GM21423 (cell line): Measurements from ENCODE around the gene PGM2L1.

Experiments
- ATAC-seq: cut with Tn5 transposase; IDR thresholded peaks from one replicate; pipeline ENCODE4 v1.9.1; 2021; ENCODE audit warnings: mild to moderate bottlenecking, moderate library complexity; ENCODE audit not compliant: unreplicated experiment

The PGM2L1 gene

GRCh38 chr11:74307434-74307833 lies 90.8 kb downstream of the PGM2L1 start:
- ATAC-seq, result no peak

GRCh38 chr11:74306435-74307175 lies 91.6 kb downstream of the PGM2L1 start:
- no peak for ATAC-seq

- no peak for ATAC-seq
Measured at GRCh38 chr11:74299015-74299414, 99.2 kb downstream of the PGM2L1 start.

GRCh38 chr11:74297484-74297883 lies 100.7 kb downstream of the PGM2L1 start:
- ATAC-seq, result no peak

GRCh38 chr11:74288911-74289310 lies 109.3 kb downstream of the PGM2L1 start:
- no peak for ATAC-seq

DNA sequence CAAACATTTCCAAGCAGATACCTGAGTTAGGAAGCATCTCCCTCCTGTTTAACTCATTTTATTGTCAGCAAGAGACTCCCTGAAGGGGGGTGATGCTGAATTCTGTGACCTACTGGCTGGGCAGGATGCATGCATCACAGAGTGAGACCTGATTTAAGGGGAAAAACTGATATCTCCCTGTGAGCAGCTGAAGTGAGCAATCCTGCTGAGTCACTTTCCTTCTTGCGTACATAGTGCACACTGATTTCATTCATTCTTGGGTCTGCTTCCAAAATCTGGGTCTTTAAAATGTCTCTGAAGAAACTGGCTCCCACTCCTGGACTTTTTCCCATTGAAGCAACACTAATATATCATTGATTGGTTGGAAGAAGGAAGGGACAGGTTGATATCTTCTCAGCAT lies 110.1 kb downstream of the PGM2L1 start:
- ATAC-seq, result no peak

- no peak for ATAC-seq
Measured at GRCh38 chr11:74284466-74284865, 113.8 kb downstream of the PGM2L1 start.

GRCh38 chr11:74283580-74284180 lies 114.6 kb downstream of the PGM2L1 start:
- ATAC-seq, result no peak

DNA sequence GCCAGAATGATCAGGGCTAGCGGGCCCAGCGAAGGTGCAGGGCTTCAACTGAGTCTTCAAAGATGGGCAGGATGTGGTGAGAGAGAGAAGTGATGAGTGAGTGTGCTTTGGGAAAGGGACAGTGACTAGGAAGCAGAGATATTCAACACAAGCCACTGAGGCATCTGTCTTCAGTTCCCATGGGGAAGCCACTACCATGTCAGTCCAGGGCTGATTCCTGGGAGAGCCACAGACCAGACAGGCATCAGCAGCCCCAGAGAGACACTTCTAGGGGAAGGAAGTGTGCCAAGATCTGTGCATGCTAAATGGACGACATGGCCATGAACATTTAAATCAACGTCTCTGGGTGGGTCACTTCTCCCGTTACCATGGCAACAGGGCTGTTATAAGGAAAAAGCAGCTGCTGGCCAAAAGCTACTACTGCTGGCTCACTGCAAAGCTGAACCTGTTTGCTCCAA lies 115.3 kb downstream of the PGM2L1 start:
- ATAC-seq, result no peak

DNA sequence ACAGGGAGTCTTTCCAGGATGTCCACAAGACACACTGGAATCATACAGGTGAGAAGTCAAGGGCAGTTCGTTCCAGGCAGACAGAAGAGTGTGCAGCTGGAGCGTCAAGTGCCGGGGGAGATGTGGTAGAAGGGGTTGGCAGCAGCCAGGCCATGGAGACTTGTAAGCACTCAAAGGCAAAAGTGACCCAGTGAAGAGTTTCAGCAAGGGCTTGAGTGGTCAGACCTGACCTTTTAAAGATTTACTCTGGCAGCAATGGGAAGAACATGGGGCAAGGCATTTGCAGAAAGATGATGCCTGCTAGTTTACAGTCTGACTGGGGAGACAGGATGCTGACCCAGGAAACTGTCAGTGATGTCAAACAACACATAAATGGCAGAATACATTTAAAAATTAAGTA lies 115.8 kb downstream of the PGM2L1 start:
- ATAC-seq, result no peak

- ATAC-seq, result no peak
Measured at GRCh38 chr11:74280494-74280893, 117.7 kb downstream of the PGM2L1 start.
